Mucosa of stomach (tissue), 1 donor: Measurements from ENCODE around the gene P2RX3.

Source experiments
- H3K27me3 ChIP-seq: one replicate; pipeline ENCODE4 v1.7.0; 2013; ENCODE audit warnings: mild to moderate bottlenecking, low read length; ENCODE audit not compliant: control insufficient read depth, insufficient read depth
- H3K36me3 ChIP-seq: one replicate; pipeline ENCODE4 v1.7.0; 2013; ENCODE audit warnings: low read length; ENCODE audit not compliant: control insufficient read depth, insufficient read depth
- H3K4me1 ChIP-seq: one replicate; pipeline ENCODE4 v1.7.0; 2013; ENCODE audit warnings: mild to moderate bottlenecking, low read length; ENCODE audit not compliant: control insufficient read depth, insufficient read depth
- H3K4me3 ChIP-seq: one replicate; pipeline ENCODE4 v1.7.0; 2013; ENCODE audit warnings: low read length
- H3K9ac ChIP-seq: one replicate; pipeline ENCODE4 v1.7.0; 2013; ENCODE audit warnings: mild to moderate bottlenecking, low read length, moderate library complexity
- H3K9me3 ChIP-seq: one replicate; pipeline ENCODE4 v1.7.0; 2013; ENCODE audit warnings: mild to moderate bottlenecking, low read length, moderate library complexity; ENCODE audit not compliant: control insufficient read depth
- donor health status: Pancreatic carcinoma.

The P2RX3 gene

GRCh38 chr11:57403802-57404147 is 65.6 kb downstream of the P2RX3 start:
- Histone ChIP-seq H3K9me3 (no peaks in the 10 kb centered on the region), H3K9ac (no peak overlapping the region), H3K27me3 (no peaks in the 10 kb centered on the region), H3K4me1 (no peaks in the 10 kb centered on the region), H3K4me3 (no peak overlapping the region), H3K36me3 (no peaks in the 10 kb centered on the region)

GRCh38 chr11:57405271-57405860 is 67.2 kb downstream of the P2RX3 start:
- no peaks in the 10 kb centered on the region for H3K4me1 ChIP-seq
- no peak overlapping the region for H3K4me3 ChIP-seq
- H3K9ac ChIP-seq, result no peak overlapping the region
- no peaks in the 10 kb centered on the region for H3K9me3 ChIP-seq
- H3K27me3 ChIP-seq, result no peaks in the 10 kb centered on the region
- H3K36me3 ChIP-seq, result no peaks in the 10 kb centered on the region

- Histone ChIP-seq H3K27me3 (no peaks in the 10 kb centered on the region), H3K9me3 (no peaks in the 10 kb centered on the region), H3K4me1 (no peaks in the 10 kb centered on the region), H3K36me3 (no peaks in the 10 kb centered on the region), H3K4me3 (no peak overlapping the region), H3K9ac (no peak overlapping the region)
Measured at GRCh38 chr11:57406337-57406904, 68.3 kb downstream of the P2RX3 start.

- H3K9ac ChIP-seq, result no peak overlapping the region
- no peaks in the 10 kb centered on the region for H3K27me3 ChIP-seq
- no peaks in the 10 kb centered on the region for H3K36me3 ChIP-seq
- no peaks in the 10 kb centered on the region for H3K4me1 ChIP-seq
- H3K9me3 ChIP-seq, result no peaks in the 10 kb centered on the region
- no peak overlapping the region for H3K4me3 ChIP-seq
Measured at GRCh38 chr11:57407010-57407920, 69.1 kb downstream of the P2RX3 start.

GRCh38 chr11:57407941-57408475 is 69.9 kb downstream of the P2RX3 start:
- Histone ChIP-seq H3K4me3 (no peak overlapping the region), H3K27me3 (no peaks in the 10 kb centered on the region), H3K4me1 (no peaks in the 10 kb centered on the region), H3K9me3 (no peaks in the 10 kb centered on the region), H3K36me3 (no peaks in the 10 kb centered on the region), H3K9ac (no peak overlapping the region)

- no peaks in the 10 kb centered on the region for H3K4me1 ChIP-seq
- H3K36me3 ChIP-seq, result no peaks in the 10 kb centered on the region
- H3K27me3 ChIP-seq, result no peaks in the 10 kb centered on the region
- no peak overlapping the region for H3K9ac ChIP-seq
- no peaks in the 10 kb centered on the region for H3K9me3 ChIP-seq
- H3K4me3 ChIP-seq, result no peak overlapping the region
Measured at GRCh38 chr11:57408771-57409170, 70.6 kb downstream of the P2RX3 start.

GRCh38 chr11:57409321-57410100 is 71.4 kb downstream of the P2RX3 start:
- no peaks in the 10 kb centered on the region for H3K9me3 ChIP-seq
- H3K27me3 ChIP-seq, result no peaks in the 10 kb centered on the region
- no peak overlapping the region for H3K4me3 ChIP-seq
- no peaks in the 10 kb centered on the region for H3K36me3 ChIP-seq
- H3K4me1 ChIP-seq, result no peaks in the 10 kb centered on the region
- no peak overlapping the region for H3K9ac ChIP-seq

GRCh38 chr11:57410287-57410686 is 72.1 kb downstream of the P2RX3 start:
- no peak overlapping the region for H3K4me3 ChIP-seq
- no peaks in the 10 kb centered on the region for H3K9me3 ChIP-seq
- no peaks in the 10 kb centered on the region for H3K4me1 ChIP-seq
- H3K27me3 ChIP-seq, result no peaks in the 10 kb centered on the region
- no peak overlapping the region for H3K9ac ChIP-seq
- H3K36me3 ChIP-seq, result no peaks in the 10 kb centered on the region

GRCh38 chr11:57413681-57414080 is 75.5 kb downstream of the P2RX3 start:
- H3K9me3 ChIP-seq, result no peaks in the 10 kb centered on the region
- H3K27me3 ChIP-seq, result no peaks in the 10 kb centered on the region
- H3K36me3 ChIP-seq, result peaks cover 6% of the 10 kb centered on the region
- H3K9ac ChIP-seq, result no peak overlapping the region
- H3K4me1 ChIP-seq, result no peaks in the 10 kb centered on the region
- H3K4me3 ChIP-seq, result no peak overlapping the region

GRCh38 chr11:57414612-57415212 is 76.6 kb downstream of the P2RX3 start:
- Histone ChIP-seq H3K27me3 (no peaks in the 10 kb centered on the region), H3K9me3 (no peaks in the 10 kb centered on the region), H3K4me1 (no peaks in the 10 kb centered on the region), H3K9ac (no peak overlapping the region), H3K36me3 (peaks cover 6% of the 10 kb centered on the region), H3K4me3 (no peak overlapping the region)

- no peaks in the 10 kb centered on the region for H3K4me1 ChIP-seq
- H3K9ac ChIP-seq, result no peak overlapping the region
- peaks cover 6% of the 10 kb centered on the region for H3K36me3 ChIP-seq
- no peaks in the 10 kb centered on the region for H3K9me3 ChIP-seq
- H3K4me3 ChIP-seq, result no peak overlapping the region
- H3K27me3 ChIP-seq, result no peaks in the 10 kb centered on the region
Measured at GRCh38 chr11:57416436-57416835, 78.3 kb downstream of the P2RX3 start.
